ENCODE results near the gene YDJC. TPM values are rescaled to one million over a fixed set of nuclear protein-coding genes. Genes with fewer than 3 reads are reported as not detected.
A peak's percentile ranks its signal among the peaks of the same experiment; 100 is the strongest.
"Not testable (repeated sequence)": the region's sequence is repeated elsewhere in the genome, so short reads cannot be mapped to it uniquely, and the experiment has no call there.

Gene YDJC
- total RNA-seq, 1 donor: 19.0 TPM

- DNase-seq (ENCODE audit: low read depth): no peak
- no peak for TF ChIP-seq CTCF (IDR thresholded peaks at IDR 0.05; ENCODE audit: insufficient read depth, low read depth, low read length)
- no peak overlapping the region for H3K4me3 ChIP-seq (ENCODE audit: low read depth, low read length)
Observed at GRCh38 chr22:21602579-21602978, 27.2 kb downstream of the YDJC start.

- no peak for DNase-seq (ENCODE audit: low read depth)
- no peak for TF ChIP-seq CTCF (IDR thresholded peaks at IDR 0.05; ENCODE audit: insufficient read depth, low read depth, low read length)
- H3K4me3 ChIP-seq (ENCODE audit: low read depth, low read length): no peak overlapping the region
Observed at GRCh38 chr22:21599053-21599893, 30.5 kb downstream of the YDJC start.

GRCh38 chr22:21598302-21598701 lies 31.5 kb downstream of the YDJC start:
- no peak for DNase-seq (ENCODE audit: low read depth)
- no peak for TF ChIP-seq CTCF (IDR thresholded peaks at IDR 0.05; ENCODE audit: insufficient read depth, low read depth, low read length)
- H3K4me3 ChIP-seq (ENCODE audit: low read depth, low read length): no peak overlapping the region

- DNase-seq (ENCODE audit: low read depth); H3K4me3 ChIP-seq (ENCODE audit: low read depth, low read length): not testable (repeated sequence)
Observed at GRCh38 chr22:21596356-21597135, 33.3 kb downstream of the YDJC start.

- H3K4me3 ChIP-seq (ENCODE audit: low read depth, low read length): no peak overlapping the region
- peak; percentile 41 for DNase-seq (ENCODE audit: low read depth)
- no peak for TF ChIP-seq CTCF (IDR thresholded peaks at IDR 0.05; ENCODE audit: insufficient read depth, low read depth, low read length)
Observed at GRCh38 chr22:21594865-21595452, 34.9 kb downstream of the YDJC start.

- peak; percentile 33 for TF ChIP-seq CTCF (IDR thresholded peaks at IDR 0.05; ENCODE audit: insufficient read depth, low read depth, low read length)
- no peak overlapping the region for H3K4me3 ChIP-seq (ENCODE audit: low read depth, low read length)
- no peak for DNase-seq (ENCODE audit: low read depth)
Observed at GRCh38 chr22:21593406-21594232, 36.2 kb downstream of the YDJC start.
